ENCODE measurements around the gene CCDC18. TPM values are rescaled to one million over a fixed set of nuclear protein-coding genes. Genes with fewer than 3 reads are reported as not detected.

Gene CCDC18, protein sequence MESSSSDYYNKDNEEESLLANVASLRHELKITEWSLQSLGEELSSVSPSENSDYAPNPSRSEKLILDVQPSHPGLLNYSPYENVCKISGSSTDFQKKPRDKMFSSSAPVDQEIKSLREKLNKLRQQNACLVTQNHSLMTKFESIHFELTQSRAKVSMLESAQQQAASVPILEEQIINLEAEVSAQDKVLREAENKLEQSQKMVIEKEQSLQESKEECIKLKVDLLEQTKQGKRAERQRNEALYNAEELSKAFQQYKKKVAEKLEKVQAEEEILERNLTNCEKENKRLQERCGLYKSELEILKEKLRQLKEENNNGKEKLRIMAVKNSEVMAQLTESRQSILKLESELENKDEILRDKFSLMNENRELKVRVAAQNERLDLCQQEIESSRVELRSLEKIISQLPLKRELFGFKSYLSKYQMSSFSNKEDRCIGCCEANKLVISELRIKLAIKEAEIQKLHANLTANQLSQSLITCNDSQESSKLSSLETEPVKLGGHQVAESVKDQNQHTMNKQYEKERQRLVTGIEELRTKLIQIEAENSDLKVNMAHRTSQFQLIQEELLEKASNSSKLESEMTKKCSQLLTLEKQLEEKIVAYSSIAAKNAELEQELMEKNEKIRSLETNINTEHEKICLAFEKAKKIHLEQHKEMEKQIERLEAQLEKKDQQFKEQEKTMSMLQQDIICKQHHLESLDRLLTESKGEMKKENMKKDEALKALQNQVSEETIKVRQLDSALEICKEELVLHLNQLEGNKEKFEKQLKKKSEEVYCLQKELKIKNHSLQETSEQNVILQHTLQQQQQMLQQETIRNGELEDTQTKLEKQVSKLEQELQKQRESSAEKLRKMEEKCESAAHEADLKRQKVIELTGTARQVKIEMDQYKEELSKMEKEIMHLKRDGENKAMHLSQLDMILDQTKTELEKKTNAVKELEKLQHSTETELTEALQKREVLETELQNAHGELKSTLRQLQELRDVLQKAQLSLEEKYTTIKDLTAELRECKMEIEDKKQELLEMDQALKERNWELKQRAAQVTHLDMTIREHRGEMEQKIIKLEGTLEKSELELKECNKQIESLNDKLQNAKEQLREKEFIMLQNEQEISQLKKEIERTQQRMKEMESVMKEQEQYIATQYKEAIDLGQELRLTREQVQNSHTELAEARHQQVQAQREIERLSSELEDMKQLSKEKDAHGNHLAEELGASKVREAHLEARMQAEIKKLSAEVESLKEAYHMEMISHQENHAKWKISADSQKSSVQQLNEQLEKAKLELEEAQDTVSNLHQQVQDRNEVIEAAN (N-terminal part only)
- 3.6 and 8.9 TPM in 2 replicates for total RNA-seq

GRCh38 chr1:93180723-93181613, at the start of gene CCDC18:
Gene CCDC18 (plus strand): TSS chr1:93180724. CDS start chr1:93183362, 2,638 bp downstream.

DNA sequence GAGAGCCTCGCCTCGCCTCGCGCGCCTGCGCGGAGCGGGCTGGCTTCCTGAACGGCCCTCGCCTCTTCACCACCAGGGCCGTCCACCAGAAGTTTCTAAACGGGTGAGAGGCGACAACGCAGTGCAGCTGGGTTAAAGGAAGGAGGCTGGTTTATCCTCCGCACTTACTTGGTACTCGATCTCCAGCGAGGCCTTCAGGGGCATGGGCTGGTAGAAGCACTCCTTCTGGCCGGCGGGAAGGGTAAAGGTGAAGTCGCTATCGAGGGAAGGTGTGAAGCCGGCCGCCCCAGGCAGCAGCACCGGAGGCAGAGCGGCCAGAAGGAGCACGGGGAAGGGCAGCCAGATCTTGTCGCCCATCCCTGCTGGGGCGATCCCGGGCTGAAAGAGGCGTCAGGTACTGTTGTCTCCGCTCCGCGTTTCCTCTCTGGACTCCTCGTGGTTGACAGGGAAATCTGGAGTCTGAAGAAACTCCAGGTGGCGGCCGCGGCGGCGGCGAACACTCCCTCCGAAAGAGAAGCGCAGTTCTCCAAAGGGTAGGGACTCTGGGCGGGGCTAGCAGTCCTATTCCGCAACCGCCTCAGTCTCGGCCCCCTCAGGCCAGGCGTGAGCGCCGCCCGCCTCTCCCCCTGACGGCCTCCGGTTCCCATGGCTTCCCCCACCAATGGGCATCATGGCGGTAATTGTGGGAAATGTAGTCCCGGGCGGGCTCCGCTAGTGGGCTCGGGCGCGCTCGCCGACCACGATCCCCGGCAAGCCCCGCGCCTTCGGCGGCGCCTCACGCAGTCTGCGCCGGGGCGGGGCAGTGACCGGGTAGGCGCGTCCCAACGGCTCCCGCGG, 420 bp upstream of the CCDC18 start, which contains the start of gene TMED5:
Gene TMED5, minus strand, starts transcription at position 528 of the 837 bp plus-strand sequence. Its CDS starts 171 bp downstream, at position 357.

Other genes with a start within 250 kb of the CCDC18 start
- gene DIPK1A, start 219.3 kb upstream of the CCDC18 start, total RNA-seq = 12.5 and 13.1 TPM in 2 replicates
- 21.4 and 22.4 TPM in 2 replicates for gene MTF2, start 101.4 kb upstream of the CCDC18 start, total RNA-seq
- 72.5 and 111 TPM in 2 replicates for gene TMED5, start 311 bp upstream of the CCDC18 start, total RNA-seq
- gene DR1, start 165.2 kb downstream of the CCDC18 start, total RNA-seq = 40.4 and 54.6 TPM in 2 replicates